HepG2 (cell line): ENCODE measurements around the gene FETUB. TPM values are rescaled to one million over a fixed set of nuclear protein-coding genes. Genes with fewer than 3 reads are reported as not detected.
A peak's percentile ranks its signal among the peaks of the same experiment; 100 is the strongest.

Experiments used
- ATF7-NPFF ChIP-seq: sonication (generic); formaldehyde crosslinking; IDR thresholded peaks from 2 replicates; pipeline ENCODE4 v1.8.1; 2023; ENCODE audit warnings: mild to moderate bottlenecking, low read depth, missing genetic modification reagents, moderate library complexity
- BHLHE40 ChIP-seq: IDR thresholded peaks from 2 replicates; pipeline ENCODE4 v1.6.1; 2011; ENCODE audit warnings: low read length, improper control_type of control experiment
- BRF2 ChIP-seq: sonication (generic); formaldehyde crosslinking; IDR thresholded peaks from 2 replicates; pipeline ENCODE4 v1.8.1; 2022; ENCODE audit warnings: mild to moderate bottlenecking, missing genetic modification reagents
- FOSL2 ChIP-seq: sonication (generic); formaldehyde crosslinking; IDR thresholded peaks from 2 replicates; pipeline ENCODE4 v1.4.0; 2020; ENCODE audit warnings: missing genetic modification reagents
- GFI1 ChIP-seq: sonication (generic); formaldehyde crosslinking; IDR thresholded peaks from 2 replicates; pipeline ENCODE4 v1.5.0; 2020; ENCODE audit warnings: missing genetic modification reagents, mild to moderate bottlenecking, borderline replicate concordance
- GZF1 ChIP-seq: sonication (generic); formaldehyde crosslinking; IDR thresholded peaks from 2 replicates; pipeline ENCODE4 v1.5.1; 2020; ENCODE audit warnings: mild to moderate bottlenecking, missing genetic modification reagents
- HBP1 ChIP-seq: IDR thresholded peaks from 2 replicates; pipeline ENCODE4 v1.6.1; 2016; ENCODE audit warnings: low read depth, control low read depth
- HNRNPUL1 ChIP-seq: fragments of 200-400 bp; formaldehyde crosslinking; IDR thresholded peaks from 2 replicates; pipeline ENCODE4 v1.6.1; 2017; ENCODE audit warnings: low read depth, mild to moderate bottlenecking, low read length, moderate library complexity
- KLF15 ChIP-seq: sonication (generic); formaldehyde crosslinking; IDR thresholded peaks from 2 replicates; pipeline ENCODE4 v1.8.1; 2023; ENCODE audit warnings: borderline replicate concordance, mild to moderate bottlenecking, inconsistent platforms, missing genetic modification reagents, mixed read lengths
- MTA3 ChIP-seq: sonication (generic); formaldehyde crosslinking; IDR thresholded peaks from 2 replicates; pipeline ENCODE4 v1.4.0; 2020; ENCODE audit warnings: missing genetic modification reagents
- MYPOP ChIP-seq: sonication (generic); formaldehyde crosslinking; IDR thresholded peaks from 2 replicates; pipeline ENCODE4 v1.8.1; 2023; ENCODE audit warnings: mild to moderate bottlenecking, moderate library complexity, missing genetic modification reagents
- RBM22 ChIP-seq: fragments of 200-400 bp; formaldehyde crosslinking; optimal IDR thresholded peaks from 2 replicates; pipeline ENCODE3; 2017; ENCODE audit warnings: mild to moderate bottlenecking, low read length, moderate library complexity
- RNF219 ChIP-seq: sonication (generic); formaldehyde crosslinking; IDR thresholded peaks from 2 replicates; pipeline ENCODE4 v1.5.0; 2020; ENCODE audit warnings: mild to moderate bottlenecking, missing genetic modification reagents
- ZBTB39 ChIP-seq: sonication (generic); formaldehyde crosslinking; IDR thresholded peaks from 2 replicates; pipeline ENCODE4 v1.5.0; 2020; ENCODE audit warnings: missing genetic modification reagents
- ZFP62 ChIP-seq: sonication (generic); formaldehyde crosslinking; IDR thresholded peaks from 2 replicates; pipeline ENCODE4 v1.4.0; 2020; ENCODE audit warnings: missing genetic modification reagents
- ZKSCAN1 ChIP-seq: fragments of 150-350 bp; IDR thresholded peaks from 2 replicates; pipeline ENCODE4 v1.6.1; 2014; ENCODE audit warnings: low read length
- ZNF225 ChIP-seq: sonication (generic); formaldehyde crosslinking; IDR thresholded peaks from 2 replicates; pipeline ENCODE4 v1.4.0; 2020; ENCODE audit warnings: mild to moderate bottlenecking, missing genetic modification reagents
- ZNF512 ChIP-seq: sonication (generic); formaldehyde crosslinking; IDR thresholded peaks from 2 replicates; pipeline ENCODE4 v1.4.0; 2020; ENCODE audit warnings: mild to moderate bottlenecking, missing genetic modification reagents
- ZNF558 ChIP-seq: sonication (generic); formaldehyde crosslinking; IDR thresholded peaks from 2 replicates; pipeline ENCODE4 v1.9.0; 2022; ENCODE audit warnings: mild to moderate bottlenecking, missing genetic modification reagents, borderline replicate concordance
- ZNF747 ChIP-seq: sonication (generic); formaldehyde crosslinking; IDR thresholded peaks from 2 replicates; pipeline ENCODE4 v1.8.1; 2023; ENCODE audit warnings: missing genetic modification reagents, mild to moderate bottlenecking, borderline replicate concordance
- polyA plus RNA-seq, 8 experiments: library from polyadenylated mRNA; depleted of rRNA in 3 of 8; stranded (reverse) in 7 of 8; unstranded in 1 of 8; fragments of >200 nt; fragmentation: Illumina TruSeq in 4 of 8; extraction: Trizol in 4 of 8; gene quantifications; 2 replicates each; pipeline versions ENCODE4 v1.2.1 to v1.2.3, GENCODE V29; 2011 to 2016; ENCODE audit warnings: low read depth in 4 of 8, missing spikeins in 1 of 8, mixed read lengths in 1 of 8; ENCODE audit not compliant: insufficient read depth in 1 of 8
- total RNA-seq, 5 experiments: library from RNA; depleted of rRNA; stranded (reverse); fragments of >200 nt; fragmentation: Illumina TruSeq; extraction: Trizol; gene quantifications; 2 replicates each; pipeline ENCODE4 v1.2.3, GENCODE V29; 2016; ENCODE audit warnings: low read depth in 1 of 5

The FETUB gene
- total and polyA plus RNA-seq, 2 of the 13 experiments (the other 11 are each of a cell fraction or from before 2014, with no cell fraction given) = 2.1 to 4.4 TPM

GRCh38 chr3:186630950-186631641 lies 9.1 kb upstream of the FETUB start (continued):
- TF ChIP-seq FOSL2 (CRISPR knock-in tag) (peak; percentile 64), ZNF225 (CRISPR knock-in tag) (no peak), ZFP62 (CRISPR knock-in tag) (no peak), HBP1 (CRISPR knock-in tag) (no peak), ZNF512 (CRISPR knock-in tag) (no peak), ZBTB39 (CRISPR knock-in tag) (no peak), GZF1 (CRISPR knock-in tag) (no peak), MTA3 (CRISPR knock-in tag) (no peak), ATF7-NPFF (CRISPR knock-in tag) (no peak), RBM22 (no peak), HNRNPUL1 (no peak), KLF15 (no peak), ZNF558 (CRISPR knock-in tag) (no peak), MYPOP (CRISPR knock-in tag) (peak; percentile 87; the same call in 1 of the 2 replicates), BHLHE40 (no peak), RNF219 (0 out of 2 replicates have a peak, but pooled peaks have one; percentile 81), BRF2 (peak; percentile 65; the same call in 1 of the 2 replicates), GFI1 (CRISPR knock-in tag) (peak; percentile 93), ZNF747 (peak; percentile 35; the same call in 1 of the 2 replicates), ZKSCAN1 (no peak)
